Measurements from ENCODE around the gene CCDC167.

- TF ChIP-seq RAD21 (IDR thresholded peaks at IDR 0.05; ENCODE audit: insufficient read depth, low read depth, low read length) (no peak), BMI1 (IDR thresholded peaks at IDR 0.05; ENCODE audit: borderline replicate concordance) (no peak), STAT1 (conservative IDR thresholded peaks at IDR 0.05) (no peak), PAX8 (IDR thresholded peaks at IDR 0.05) (no peak), CTCF (IDR thresholded peaks at IDR 0.05 in 2 of 3, conservative IDR thresholded peaks at IDR 0.05 in 1 of 3; ENCODE audit: control insufficient read depth in 2 of 3, extremely low read depth in 1 of 3, insufficient read depth in 1 of 3, low read depth in 3 of 3, low read length in 3 of 3) (no peak), REST (IDR thresholded peaks at IDR 0.05; ENCODE audit: low read depth, low read length) (no peak), MTA3 (IDR thresholded peaks at IDR 0.05; ENCODE audit: borderline replicate concordance, low read length) (no peak), ZZZ3 (IDR thresholded peaks at IDR 0.05; ENCODE audit: control insufficient read depth, insufficient read length, low read depth) (no peak), RBBP5 (conservative IDR thresholded peaks at IDR 0.05) (no peak), SP1 (IDR thresholded peaks at IDR 0.05; ENCODE audit: low read depth, low read length) (no peak), NFIC (IDR thresholded peaks at IDR 0.05; ENCODE audit: low read depth, low read length) (no peak)
These were observed 8.4 kb downstream of the CCDC167 start for GRCh38 chr6:37491171-37491829.
